NCI-H1048 (cell line): Measurements from ENCODE around the gene GARS1.

Experiments
- DNase-seq: peaks from one replicate; lab custom pipeline; 2025; lab: John Stamatoyannopoulos, UW

GARS1 gene

DNA sequence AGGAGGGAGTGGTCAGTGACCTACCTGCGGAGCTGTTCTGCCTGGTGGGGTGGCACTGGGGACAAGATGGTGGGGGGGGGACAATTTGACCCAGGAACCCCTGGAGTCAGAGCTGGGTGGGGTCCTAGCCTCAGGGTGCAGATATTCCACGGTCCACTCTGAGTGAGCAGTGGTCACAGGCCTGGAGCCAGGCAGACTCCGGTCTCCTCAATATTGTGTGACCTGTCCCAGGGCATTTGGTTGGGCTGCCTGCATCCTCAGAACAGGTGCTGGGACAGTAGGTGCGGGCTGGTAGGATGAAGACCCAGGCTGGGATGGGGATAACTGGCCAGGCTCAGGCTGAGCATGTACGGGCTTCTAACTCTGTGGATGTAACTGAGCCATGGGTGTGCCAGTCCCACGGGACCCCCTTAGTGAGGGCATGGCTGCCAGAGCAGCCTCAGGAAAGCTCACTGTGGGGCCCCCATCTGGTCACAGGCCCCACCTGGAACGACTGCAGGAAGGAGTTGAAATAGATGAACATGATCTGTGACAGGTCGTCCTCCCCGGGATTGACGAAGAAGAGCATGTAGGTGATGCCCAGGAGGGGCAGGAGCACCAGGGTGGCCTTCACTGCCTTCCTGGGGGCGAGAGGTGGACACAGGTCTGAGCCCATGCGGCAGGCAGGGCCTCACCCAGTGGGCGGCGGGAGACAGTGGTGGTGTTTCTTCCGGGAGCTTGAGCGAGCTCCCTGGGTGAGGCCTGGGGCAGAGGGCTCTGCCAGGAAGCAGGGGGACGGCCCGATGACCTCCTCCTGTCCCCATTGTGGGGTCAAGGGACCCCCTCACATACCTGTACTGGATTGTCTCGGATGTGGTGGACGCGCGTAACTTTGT lies 60.7 kb downstream of the GARS1 start:
- no peak for DNase-seq

DNA sequence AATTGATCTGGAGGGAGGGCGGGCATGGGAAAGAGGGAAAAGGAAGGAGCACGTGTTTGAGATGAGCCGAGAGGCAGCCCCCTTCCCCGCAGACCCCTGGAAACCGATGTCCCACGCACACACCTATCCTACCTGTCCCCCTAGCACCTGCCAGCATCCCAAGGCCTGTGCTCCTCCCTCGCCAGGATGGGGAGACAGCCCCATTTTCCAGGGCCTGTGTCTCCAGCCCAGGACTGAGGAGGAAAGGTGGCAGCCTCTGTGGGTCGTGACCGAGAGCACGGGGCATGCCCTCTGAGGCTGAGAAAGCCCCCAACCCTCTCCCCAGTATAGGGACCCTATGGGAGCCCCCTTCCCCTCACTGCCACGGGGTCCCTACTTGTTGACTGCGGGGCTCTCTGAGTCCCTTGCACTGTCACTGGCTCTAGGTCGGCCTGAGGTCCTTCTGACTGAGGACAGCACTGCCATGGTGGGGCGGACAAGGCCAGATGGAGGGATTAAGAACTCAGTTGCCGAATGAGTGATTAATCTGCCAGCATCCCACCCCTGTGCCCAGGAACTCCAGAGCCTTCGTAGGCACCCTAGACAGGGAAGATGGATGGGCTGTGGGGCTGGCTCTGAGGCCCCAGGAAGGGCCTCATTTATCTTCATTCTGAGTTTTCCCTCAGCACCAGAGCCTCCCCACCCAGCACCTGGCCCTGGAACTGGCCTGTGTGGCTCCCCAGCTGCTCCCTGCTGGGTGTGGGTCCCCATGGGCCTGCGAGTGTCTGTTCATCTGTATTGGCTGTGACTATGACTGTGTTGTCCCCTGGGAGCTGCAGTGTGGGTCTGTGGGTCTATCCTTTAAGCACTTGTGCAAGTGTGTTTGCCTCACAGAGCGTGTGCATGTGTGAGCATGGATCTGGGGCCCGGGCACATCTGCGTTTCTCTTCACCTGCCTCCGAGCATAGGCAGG lies 61.6 kb downstream of the GARS1 start:
- DNase-seq, result no peak

DNA sequence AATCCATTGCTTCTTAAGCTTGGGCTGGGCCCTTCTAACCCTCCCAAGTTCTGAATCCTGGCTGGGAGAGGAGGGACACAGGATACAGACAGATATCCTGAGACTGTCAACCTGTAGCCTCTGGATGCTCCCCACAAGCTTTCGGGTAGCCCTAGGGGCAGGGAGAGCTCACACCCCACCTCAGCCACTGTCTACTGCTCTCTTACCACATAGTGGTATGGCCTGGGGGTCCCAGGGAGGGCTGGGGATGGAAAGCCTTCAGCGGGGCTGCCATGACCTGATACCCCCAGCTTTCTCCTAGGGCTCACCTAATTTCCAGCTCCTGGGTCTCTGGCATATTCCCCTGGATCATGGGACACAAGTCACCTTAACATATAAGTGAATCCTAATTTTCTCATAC lies 62.5 kb downstream of the GARS1 start:
- DNase-seq, result no peak

DNA sequence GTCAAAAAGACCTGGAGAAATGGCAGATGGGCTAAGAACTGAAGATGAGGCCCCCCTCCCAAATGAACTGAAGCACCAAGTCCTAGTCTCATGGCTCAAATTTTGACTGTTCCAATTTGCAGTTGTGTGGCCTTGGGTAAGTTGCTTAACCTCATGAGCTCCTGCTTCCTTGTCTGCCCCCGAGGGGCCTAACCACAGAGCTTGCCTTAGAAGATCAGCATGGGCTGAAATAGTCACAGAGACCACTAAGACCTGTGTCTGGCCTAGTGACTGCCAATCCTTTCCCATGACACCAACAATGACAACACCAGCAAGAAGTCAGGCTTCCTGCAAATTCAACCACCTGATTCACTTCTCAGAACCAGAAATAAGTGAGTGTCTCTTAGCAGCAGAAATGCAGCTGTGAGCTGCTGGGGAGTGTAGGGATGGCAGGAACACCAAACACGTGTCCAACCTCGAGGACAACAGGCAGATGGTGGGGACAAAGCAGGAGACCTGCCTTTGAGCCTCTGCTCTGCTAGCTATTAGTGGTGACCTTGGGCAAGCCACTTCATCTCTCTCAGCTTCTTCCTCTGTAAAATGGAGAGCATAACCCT lies 63.9 kb downstream of the GARS1 start:
- no peak for DNase-seq

DNA sequence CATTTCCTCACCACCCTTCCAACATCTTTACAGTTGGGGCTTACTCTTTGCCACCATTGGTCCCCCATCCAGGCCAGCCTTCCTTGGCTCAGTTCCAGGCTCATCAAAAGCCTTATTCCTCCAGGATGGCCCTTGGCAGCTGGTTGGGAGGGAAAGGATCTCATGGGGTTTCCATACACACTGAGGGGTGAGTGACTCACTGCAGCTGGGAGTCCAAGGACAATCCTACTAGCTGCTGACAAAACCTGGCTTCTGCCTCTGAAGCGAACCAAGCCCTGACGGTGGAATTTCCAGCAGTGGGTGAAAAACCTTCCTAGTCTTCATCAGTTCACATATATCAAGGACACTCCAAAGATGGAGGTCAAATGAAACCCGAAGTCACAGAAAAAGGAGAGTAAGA lies 64.6 kb downstream of the GARS1 start:
- no peak for DNase-seq

DNA sequence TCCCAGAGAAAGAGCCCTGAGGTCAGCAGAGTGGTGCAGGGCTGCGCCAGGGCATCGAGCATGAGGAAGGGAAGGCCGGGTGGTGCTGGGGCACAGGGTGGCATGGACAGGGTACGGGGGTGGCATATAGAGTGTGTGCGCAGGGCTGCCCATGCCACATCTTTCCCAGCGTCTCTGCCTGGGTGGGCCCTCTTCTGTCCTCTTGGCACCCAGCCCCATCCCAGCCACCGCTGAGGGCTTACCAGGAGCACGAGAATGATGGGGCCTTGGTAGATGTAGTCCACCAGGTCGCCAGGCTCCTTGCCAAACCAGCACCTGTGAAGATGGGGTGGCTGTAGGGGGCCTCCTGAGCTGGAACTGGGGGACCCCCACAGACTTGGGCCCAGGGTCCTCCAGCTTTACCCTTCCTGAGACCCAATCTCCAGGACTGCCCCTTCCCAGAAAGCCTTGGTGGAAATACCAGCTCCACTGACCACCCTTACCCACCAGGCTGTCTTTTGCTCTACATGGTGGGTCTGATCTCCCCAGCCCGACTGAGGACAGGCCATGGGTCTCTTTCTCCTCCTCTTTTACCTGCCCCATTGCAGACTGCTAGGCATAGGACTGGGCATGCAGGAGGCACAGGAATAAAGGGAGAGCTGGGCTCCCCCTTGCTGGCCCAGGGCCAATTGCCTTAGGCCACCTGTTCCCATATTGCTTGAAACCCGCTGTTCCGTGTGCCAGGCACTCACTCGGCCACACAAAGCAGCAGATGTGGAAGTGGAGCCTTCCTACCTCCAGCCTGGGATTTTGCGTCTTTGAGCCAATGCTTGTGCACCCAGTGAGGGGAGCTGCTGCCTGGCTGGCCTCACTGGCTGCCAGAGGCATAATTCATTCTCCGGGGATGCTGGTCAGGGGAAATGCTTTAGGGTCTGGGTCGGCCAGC lies 65.9 kb downstream of the GARS1 start:
- DNase-seq, result no peak

DNA sequence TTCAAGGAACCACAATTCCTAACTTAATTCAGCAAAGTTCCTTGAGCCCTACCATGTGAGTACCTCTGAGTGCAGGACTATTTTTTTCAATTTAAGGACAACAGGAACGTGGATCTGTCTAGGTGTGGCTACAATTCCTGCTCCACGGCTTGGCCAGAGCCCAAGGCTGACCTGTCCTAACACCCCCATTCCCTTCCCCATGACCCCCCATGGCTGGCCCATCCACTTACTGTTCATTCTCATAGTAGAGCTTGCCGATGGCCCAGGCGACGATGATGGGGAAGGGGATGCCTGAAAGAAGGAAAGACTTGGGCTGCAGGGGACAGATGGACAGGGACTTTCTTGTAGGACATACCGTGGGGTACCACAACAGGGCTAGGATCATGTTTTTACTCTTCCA lies 67.2 kb downstream of the GARS1 start:
- no peak for DNase-seq

DNA sequence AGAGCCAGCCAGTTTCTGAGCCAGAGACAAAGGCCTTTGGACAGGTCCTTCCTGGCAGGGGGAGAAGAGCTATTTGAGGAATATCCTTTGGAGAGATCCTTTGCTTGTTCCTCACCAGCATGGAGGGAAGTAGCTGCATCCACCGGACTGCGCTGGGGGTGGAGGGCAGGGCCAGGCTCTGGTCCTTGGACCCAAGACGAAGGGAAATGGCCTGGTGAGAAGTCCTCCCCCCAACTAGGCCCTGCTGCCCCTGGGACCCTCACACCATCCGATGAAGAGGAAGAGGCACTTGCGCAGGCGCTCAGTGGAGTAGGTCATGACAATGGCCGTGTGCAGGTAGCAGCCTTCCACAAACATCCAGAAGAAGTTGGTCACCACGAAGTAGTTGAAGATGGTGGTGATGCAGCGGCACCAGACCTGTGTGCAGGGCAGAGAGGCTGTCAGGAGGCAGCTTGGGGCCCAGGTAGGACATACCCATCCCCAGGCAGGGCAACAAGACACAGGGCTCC lies 67.8 kb downstream of the GARS1 start:
- DNase-seq, result no peak

DNA sequence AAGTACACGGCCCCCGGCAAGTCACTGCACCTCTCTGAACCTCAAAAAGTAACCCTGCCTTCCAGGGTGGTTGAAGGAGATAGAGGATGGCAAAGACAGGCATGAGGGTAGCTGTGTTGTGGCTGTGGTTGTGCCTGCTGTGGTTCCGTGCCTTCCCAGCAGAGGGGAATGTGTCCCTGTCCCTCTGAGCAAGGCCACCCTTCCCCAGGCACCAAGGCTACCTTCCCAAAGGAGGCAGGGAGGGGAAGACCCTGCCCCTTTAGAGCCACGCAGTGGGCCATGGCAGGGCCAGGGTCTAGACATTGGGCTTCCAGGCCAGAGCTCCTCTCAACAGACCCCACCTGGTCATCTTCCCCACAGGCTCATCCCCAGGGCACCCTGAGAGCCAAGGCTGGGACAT lies 68.7 kb downstream of the GARS1 start:
- DNase-seq, result no peak

DNA sequence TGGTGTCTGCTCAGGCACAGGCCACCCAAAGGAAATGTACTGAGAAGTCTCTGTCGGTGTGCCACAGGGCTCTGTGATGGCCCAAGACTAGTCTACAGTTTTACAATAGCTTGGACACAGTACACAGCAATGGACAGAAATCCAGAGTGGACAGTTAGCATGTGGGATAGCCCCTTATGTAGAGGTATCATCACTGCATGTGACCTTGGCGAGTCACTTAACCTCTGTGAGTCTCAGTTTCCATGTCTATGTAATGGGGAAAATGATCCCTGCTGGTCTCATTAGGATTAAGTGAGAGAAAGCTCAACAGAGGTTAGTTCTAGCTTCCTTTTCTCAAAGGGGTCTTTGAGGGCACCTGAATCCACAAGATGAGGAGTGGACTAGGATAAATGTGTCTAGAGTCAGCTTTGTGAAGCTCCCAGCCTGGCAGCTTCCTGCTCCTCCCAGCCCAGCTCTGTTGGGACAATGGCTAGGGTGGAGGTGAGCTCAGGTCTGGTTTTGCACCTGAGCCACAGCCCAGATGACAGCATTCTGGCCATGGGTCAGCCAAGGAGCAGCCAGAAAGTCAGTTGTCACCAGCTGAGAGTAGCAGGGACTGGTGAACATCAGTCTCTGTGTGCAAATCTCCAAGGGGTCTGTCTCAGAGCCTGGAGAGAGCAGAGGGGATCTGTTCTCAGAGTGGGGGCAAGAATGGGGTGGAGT lies 69.7 kb downstream of the GARS1 start:
- DNase-seq, result no peak

DNA sequence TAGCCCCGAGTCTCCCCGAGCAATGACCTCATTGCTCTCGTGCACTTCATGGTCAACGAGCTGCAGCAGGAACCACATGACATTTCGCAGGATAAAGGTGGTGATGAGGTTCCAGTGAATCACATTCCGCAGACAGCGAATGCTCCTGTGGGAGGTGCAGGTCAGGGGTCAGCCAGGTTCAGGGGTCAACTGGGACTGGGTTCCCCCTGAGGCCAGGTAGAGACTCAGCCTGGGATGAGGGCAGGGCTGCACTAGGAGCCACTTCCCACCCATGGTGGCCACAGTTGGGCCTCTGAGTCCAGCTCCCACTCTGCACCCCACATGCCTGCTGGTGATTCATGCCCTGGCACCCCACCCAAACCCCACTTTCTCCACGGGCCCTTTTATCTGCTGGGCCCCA lies 70.4 kb downstream of the GARS1 start:
- DNase-seq, result no peak

DNA sequence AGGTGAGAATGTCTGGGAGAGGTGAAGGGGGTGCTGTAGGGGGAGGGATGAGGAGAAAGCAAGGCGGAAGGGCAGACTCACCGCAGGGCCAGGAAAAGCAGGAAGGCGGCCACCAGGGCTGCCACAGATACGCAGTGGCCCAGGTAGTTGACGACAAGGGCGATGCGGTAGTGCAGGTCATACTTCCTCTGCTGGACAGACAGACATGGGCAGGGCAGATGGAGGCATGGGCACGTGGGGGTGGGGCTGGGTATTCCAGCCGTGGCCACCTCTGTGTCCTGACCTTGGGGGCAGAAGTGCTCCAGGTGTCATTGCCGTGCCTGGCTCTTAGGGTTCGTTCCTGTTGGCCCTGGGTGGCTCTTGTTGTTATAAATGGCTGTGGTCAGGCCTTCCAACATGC lies 70.8 kb downstream of the GARS1 start:
- no peak for DNase-seq

DNA sequence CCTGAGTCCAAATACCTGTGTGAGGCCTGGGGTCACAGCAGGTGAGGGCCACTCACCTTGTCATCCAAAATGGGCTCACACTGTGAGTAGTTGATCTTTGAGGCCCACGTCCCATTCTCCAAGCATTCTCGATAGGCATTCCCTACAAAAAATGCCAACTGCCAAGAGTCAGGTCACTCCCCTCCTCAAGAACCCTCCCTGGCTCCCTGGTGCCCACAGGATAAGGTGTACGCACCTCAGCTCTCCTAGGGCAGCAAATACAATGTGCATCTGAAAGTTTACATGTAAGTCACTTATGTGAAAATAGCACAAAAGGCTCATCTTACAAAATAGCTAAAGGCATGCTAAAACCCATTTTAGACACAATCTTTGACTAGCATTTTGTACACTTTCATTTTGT lies 72.5 kb downstream of the GARS1 start:
- no peak for DNase-seq

DNA sequence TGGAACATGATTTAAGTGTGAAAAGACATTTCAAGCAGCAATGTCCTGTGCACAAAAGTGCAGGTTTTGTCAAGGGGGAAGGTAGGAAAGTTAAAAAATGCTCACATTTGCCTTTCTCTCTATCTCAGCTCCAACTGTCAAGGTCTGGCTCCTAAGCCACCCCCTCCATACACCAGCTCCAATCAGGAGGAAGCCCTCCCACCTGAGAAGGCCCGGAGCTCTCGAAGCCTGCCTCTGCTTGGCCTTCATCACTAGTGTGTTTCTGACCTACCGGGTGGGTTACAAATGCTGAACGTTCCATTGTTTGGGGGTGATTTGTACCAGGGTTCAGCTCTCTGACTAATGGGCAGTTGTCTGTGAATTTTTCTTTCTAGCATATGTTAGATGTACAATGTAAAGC lies 73.4 kb downstream of the GARS1 start:
- no peak for DNase-seq

DNA sequence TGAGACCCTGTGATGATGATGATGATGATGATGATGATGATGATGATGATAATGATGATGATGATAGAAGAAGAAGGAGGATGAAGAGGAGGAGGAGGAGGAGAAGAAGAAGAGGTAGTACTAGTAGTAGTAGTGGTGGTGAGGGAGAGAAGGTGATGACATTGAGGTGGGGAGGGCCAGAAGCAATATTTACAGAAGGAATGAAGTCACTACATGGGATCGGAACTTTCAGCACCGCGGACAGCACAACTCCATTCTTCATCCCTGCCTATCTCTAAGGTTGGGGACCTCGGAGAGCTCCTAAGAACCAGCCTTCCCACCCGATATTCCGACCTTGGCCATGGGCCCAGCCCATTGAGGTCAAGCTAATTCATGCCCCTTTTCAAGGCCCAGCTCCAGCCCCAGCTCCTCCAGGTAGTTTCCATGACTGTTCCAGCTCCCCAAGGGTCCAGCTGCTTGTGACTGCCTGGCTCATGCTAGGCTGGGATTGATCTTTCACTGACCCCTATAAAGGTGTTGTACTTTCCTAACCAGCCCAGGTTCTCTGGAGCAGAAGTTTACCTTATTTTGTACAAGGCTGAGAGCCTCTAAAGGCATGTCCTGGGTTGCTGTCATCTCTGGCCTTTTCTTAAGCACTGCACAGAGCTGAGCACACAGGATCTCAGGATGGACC lies 77.3 kb downstream of the GARS1 start:
- peak; percentile 28 for DNase-seq

DNA sequence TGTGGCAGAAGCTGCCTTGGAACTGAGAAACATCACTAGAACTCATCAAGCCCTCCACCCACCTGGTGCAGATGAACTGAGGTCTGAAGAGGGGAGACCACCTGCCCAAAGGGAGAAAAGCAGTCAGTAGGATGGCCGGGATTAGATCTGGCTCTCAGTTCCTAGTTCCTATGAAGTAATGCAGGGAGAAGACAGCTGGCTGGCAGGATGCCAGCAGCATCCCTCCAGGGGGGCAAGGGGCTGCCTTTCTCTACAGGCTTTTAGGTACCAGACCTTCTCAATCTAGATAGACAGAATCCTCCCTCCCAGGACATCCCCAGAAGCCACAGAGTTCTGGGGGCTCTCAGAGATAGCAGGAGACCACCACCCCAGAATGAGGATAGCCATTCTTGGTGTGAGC lies 79.7 kb downstream of the GARS1 start:
- DNase-seq, result no peak

DNA sequence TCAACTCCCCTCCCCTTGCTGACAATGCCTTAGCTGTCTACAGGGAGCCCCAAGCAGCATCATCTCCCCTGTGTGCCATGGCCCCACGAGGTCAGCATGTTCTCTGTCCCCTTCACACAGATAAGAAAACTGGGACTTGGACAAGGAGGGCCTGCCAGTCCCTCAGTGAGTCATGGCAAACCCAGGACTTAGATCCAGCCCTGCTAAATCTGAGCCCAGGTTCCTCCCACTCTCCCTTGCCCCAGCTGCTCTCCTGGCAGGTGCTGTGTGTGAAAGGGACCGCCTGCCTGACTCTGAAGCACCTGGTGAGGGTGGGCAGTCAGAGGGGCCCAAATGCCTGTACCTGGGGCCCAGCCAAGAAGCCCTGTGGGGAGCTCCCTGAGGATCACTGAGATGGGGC lies 80.2 kb downstream of the GARS1 start:
- DNase-seq, result no peak

DNA sequence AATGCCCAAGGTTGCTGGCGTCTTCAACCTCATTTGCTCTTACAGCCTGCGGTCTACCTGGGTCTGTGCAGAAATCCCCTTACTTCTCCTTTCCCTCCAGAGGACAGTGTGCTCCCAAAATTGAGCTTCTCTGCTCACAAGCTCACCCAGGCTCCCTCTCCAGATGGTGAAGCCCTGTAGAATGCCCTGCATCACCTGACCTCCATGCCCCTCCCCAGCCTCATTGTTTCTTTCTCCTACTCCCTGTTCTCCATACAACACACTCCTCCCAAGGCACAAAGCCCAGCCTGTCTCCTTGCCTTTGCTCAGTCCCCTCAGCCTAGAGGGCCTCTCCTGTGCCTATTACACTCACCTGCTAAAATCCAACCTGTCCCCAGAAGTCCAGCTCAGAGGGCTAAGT lies 84.1 kb downstream of the GARS1 start:
- DNase-seq, result no peak

DNA sequence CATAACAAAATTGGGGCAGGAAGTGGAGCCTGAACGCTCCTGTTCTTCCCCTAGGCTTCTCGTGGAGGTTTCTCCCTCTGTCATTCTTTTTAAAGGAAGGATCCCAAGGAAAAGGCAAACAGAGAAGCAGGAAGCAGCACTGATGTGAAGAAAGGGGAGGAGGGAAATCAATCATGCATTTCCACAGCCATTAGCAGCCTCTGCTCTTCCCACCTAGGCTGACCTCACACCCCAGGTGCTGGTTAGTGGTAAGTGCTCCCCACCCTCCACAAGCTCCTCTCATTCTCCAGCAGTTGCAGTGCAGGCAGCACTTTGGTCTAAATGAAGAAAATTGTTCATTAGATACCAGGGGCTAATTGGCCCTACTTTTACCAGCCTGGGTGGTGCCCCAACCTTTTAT lies 85.0 kb downstream of the GARS1 start:
- DNase-seq, result no peak

DNA sequence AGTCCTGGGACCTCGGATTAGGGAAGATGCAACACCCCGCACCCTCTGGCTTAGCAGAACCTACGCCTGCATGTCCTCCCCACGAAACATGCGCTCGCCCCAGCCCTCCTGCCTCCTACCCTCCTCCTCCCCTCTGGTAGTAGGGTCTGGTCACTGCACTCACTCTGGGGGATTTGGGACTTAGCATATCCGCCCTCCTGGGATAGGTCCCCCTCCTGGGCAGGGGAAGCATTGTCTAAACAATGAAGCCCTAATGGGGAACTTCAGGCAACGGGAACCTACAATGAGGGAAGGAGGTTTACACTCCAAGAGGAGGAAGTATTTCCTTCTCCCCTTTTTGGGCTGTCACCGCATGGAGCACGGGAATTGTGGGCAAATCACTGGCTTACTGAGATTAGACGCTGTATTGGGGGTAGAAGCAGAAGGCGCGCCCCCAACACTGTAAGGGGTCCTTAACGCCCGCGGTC lies 86.7 kb downstream of the GARS1 start:
- no peak for DNase-seq
